Stimulated activated CD4-positive, alpha-beta T cell treated with anti-CD3 and anti-CD28 coated beads, Interleukin-4, amount 100 ng/mL, for 24 hours (primary cell): ENCODE results near the gene DPP7.

Source experiments
- DNase-seq: peaks from one replicate; pipeline ENCODE4 v3.0.0-alpha.2; 2020

The DPP7 gene

DNA sequence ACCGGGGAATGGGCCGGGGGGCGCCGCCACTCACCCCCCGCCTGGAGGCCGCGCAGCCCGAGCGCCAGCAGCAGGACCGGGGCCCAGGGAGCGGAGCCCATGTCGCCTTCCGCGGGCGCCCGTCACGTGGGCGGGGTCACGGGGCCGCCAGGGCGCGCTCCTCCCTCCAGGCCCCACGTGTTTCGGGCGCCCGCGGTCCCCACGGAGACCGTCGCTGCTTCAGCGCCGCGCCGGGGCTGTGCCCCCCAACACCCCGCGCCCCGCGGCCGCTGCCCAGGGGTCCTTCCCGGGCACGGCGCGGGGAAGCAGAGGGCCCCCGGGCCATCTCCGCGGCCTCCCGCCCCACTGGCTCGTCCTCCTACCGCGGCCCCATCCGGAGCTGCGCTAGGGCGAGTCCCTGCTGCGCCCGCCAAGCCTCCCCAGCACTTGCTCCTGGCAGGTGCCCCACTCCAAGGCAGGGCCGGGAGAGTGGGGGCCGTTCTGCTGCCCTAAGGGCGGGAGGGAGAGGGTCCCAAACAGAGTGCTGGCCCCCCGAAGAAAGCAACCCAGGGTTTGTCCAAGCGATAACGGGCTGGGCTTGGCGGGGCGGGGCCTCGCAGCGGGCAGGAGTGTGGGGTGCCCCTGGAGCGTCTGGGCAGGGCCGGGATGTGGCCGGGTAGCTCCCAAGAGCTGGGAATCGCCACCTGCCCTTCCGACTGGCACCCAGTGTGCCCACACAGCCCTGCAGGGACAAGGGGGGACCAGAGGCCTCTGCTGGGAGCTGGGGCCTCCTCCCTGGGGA is at the start of gene DPP7:
TSS of gene DPP7 (minus strand) at position 121 of the 781 bp plus-strand sequence. CDS start at position 101, 20 bp downstream.
- DNase-seq = peak; percentile 78

DNA sequence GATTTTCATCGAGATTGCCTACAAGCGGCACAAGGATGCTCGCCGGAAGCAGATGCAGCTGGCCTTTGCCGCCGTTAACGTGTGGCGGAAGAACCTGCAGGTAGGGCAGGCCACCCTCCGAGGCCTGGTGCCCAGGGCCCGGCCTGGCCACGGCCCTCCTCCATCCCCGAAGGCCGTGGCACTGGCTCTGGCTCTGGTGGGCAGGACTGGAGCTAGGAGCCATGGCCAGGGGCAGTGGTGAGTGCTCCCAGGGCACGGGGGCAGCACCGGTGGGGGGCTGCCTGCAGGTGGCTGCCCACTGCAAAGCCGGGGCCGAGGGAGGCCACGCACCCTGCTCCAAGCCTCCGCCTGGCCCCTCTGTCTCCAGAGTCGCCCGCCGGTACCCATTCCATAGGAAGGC is 49.3 kb upstream of the DPP7 start:
- no peak for DNase-seq

DNA sequence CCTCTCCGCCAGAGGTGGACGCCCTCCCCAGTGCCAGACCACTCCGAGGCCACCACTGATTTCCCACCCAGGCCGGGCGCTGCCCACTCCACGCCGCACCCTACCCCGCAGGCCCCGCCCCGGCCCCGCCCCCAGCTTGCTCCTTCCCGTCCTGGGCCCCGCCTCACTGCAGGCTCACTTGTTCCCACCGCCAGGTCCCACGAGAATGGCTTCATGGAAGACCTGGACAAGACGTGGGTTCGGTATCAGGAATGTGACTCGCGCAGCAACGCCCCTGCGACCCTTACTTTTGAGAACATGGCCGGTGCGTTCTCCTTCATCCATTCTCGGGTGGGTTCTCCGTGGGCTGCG is 48.8 kb upstream of the DPP7 start:
- no peak for DNase-seq

DNA sequence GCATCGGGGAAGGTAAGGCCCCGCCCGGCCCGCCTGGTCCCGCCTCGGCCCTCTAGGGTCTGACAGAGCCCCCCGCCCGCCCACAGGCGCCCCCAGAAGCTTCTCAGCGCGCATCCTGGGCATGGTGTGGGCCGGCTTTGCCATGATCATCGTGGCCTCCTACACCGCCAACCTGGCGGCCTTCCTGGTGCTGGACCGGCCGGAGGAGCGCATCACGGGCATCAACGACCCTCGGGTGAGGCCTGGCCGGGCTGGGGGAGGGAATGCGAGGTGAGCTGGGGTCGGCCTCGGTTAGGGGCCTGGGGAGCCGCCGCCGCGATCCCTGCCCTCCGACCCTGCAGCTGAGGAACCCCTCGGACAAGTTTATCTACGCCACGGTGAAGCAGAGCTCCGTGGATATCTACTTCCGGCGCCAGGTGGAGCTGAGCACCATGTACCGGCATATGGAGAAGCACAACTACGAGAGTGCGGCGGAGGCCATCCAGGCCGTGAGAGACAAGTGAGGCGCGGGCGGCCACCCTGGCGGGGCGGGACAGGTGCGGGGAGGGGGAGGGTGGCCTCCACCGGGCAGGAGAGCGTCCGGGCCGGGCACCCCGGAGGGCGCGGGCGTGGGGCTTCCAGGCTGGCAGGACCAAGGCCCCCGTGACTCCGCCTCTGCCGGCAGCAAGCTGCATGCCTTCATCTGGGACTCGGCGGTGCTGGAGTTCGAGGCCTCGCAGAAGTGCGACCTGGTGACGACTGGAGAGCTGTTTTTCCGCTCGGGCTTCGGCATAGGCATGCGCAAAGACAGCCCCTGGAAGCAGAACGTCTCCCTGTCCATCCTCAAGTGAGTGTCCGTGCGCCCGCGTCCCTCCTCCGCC is 48.2 kb upstream of the DPP7 start:
- DNase-seq = no peak

DNA sequence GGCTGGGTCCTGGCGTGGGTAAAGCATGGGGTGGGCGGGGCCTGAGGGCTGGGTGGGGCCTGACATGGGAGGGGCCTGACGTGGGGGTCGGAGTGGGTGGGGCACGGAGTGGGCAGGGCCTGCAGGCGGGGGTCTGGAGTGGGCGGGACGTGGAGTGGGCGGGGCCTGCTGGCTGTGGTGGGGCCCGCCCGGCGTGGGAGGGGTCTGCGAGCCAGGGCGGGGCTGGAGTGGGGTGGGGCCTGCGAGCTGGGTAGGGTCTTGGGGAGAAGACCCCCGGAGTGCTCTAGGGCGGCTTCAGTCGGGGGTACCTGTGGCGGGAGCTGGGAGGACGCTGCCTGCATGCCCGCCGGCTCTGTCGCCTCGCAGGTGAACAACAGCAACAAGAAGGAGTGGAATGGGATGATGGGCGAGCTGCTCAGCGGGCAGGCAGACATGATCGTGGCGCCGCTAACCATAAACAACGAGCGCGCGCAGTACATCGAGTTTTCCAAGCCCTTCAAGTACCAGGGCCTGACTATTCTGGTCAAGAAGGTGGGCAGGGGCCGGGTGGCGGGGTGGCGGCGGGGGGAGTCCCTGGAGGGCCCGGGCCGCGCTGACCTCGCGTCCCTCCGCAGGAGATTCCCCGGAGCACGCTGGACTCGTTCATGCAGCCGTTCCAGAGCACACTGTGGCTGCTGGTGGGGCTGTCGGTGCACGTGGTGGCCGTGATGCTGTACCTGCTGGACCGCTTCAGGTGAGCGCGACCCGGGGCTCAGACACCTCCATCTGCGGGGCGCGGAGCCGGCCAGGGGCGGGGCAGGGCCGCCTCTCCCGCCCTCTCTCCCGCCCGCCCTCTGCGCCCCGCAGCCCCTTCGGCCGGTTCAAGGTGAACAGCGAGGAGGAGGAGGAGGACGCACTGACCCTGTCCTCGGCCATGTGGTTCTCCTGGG is 47.3 kb upstream of the DPP7 start:
- DNase-seq = no peak

DNA sequence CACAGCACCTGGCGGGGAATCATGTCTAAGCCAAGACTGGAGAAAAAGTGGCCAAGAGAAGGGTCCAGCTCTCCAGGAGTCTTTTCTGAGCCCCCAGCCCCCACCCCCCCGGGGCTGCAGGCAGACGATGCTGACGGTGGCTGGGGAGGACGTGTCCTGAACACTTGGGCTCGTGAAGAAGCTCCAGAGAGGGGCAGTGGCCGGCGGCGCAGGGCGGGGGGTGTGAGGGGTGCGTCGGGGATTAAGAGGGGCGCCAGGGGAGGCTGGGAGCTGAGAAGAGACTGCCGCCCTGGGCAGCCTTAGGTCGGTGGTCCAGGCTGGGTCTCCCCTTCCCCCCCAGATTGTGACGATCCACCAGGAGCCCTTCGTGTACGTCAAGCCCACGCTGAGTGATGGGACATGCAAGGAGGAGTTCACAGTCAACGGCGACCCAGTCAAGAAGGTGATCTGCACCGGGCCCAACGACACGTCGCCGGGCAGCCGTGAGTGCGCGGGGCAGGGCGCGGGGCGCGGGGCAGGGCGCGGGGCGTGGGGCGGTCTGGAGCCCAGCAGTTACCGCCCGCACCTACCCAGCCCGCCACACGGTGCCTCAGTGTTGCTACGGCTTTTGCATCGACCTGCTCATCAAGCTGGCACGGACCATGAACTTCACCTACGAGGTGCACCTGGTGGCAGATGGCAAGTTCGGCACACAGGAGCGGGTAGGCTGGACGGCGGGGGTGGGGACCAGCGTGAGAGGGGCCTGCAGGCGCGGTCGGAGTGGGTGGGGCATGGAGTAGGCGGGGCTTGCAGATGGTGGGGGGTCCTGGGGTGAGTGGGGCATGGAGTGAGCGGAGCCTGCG is 46.4 kb upstream of the DPP7 start:
- DNase-seq = no peak

DNA sequence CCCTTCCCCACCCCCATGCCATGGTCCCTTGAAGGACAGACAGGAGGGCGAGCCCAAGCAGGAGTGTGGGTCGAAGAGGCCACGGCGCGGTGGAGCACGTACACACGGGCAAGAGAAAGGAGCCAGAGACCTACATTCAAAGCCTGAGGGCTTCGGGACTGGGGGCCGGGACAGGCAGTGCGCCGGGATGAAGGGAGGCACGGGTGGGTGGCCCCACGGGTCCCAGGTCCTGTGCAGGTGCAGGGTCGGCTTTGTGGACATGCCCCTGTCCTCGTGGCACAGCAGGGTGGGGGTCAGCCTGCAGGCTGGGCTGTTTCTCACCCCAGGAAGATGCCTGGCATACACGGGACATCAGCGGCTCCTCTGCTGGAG is 45.5 kb upstream of the DPP7 start:
- DNase-seq = no peak

DNA sequence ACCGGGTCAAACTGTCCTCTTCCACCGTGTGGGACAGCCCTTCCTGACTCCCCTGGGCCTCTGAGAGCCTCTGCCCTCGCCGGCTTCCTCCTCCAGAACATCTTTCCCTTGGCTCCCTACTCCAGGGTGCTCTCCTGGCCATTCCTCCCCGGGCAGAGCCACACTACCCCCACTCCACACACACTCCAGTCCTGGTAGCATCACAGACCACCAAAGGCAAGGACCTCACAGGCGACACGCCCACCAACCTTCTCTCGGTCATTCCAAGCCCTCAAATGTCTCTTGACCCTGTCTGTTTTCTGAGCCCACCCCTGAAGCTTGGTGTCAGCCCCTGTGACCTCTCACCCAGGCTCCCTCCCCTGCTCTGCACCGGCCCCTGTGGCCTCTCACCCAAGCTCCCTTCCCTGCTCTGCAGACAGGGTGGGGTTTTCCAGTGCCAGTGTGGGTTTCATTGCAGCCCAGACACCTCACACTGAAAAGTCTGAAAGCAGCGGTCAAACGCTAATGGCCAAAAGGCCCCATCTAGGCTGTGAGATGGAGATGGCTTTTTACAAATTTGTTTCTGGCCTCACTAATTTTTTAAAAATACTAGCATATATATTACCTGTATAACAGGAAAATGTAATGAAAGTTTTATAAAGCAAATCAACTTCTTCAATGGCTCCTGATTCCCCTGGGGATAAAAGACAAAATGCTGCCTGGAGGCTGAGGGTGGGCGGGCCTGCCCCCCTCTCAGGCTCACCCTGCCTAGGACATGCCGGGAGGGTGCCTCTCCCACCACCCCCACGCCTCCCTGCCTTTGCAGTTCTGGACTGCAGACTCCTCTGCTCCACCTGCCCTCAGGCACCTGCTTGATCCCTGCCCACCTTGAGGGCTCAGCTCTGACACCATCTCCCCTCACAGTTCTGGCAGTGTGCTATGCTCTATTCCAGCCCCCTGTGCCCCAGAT is 44.8 kb upstream of the DPP7 start:
- no peak for DNase-seq

DNA sequence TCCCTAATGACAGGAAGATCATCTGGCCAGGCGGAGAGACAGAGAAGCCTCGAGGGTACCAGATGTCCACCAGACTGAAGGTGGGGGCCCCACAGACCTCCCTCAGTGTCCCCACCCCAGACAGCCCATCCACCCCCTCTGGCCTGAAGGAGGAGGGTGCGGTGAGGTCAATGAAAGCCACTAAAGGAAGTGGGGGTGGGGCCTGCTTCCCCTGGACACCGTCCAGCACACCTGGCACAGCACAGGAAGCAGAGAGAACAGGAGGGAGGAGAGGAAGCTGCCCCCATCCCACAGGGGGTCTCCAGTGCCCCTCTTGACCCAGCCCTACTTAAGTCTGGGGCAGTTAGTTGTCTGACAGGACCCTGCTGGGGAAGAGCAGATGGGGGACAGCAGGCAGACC is 44.1 kb upstream of the DPP7 start:
- no peak for DNase-seq

DNA sequence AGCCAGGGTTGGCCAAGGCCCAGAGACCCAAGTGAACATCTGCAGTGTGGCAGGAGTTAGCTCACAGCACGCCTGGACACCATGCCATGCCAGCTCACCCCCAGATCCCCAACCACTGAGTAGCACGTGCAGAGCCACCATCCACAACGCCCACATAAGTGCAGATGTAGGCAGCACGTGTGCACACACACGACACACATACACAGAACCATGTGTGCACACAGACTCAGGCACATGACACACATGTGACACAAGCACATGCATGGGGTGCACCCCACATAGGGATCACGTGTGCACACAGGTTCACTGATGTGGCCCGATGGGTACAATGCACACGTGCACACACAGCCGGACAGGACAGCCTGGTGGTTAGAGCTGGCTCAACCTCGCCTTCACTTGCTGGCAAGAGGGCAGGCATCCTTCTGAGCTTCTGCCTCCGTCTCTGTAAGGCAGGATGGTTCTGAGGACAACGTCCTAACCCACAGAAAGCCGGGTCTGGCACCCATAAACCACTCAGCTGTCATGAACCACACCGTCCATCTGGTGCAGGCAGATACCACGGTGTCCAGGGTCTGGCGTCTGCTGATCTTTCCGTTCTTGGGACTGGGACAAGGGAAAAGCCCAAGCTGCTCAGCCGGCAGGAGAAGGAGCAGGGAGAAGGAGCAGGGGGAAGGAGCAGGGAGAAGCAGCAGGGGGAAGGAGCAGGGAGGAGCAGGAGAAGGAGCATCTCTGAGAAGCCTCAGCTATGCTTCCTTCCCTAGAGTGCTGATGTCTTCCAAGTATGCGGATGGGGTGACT is 43.3 kb upstream of the DPP7 start:
- DNase-seq = no peak

DNA sequence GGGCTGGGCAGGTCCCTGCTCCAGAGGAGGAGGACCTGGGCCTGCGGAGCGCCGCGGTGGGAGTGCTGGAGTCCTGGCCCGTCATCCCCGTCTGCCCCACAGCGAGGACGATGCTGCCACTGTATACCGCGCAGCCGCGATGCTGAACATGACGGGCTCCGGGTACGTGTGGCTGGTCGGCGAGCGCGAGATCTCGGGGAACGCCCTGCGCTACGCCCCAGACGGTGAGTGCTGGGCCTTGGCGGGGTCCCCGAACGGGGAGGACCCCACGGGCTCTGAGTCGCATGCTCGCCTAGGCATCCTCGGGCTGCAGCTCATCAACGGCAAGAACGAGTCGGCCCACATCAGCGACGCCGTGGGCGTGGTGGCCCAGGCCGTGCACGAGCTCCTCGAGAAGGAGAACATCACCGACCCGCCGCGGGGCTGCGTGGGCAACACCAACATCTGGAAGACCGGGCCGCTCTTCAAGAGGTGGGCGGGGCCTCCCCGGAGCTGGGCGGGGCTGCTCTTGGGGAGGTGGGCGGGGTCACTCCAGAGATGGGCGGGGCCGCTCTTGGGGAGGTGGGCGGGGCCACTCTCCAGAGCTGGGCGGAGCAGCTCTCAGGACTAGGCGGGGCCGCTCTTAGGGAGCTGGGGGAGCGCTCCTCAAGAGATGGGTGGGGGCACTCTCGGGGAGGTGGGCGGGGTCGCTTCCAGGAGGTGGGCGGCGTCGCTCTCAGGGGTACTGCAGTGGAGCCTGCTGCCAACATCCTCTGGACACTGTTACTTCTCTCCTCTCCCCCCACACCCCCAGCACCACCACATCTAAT is 42.2 kb upstream of the DPP7 start:
- peak; percentile 63 for DNase-seq

DNA sequence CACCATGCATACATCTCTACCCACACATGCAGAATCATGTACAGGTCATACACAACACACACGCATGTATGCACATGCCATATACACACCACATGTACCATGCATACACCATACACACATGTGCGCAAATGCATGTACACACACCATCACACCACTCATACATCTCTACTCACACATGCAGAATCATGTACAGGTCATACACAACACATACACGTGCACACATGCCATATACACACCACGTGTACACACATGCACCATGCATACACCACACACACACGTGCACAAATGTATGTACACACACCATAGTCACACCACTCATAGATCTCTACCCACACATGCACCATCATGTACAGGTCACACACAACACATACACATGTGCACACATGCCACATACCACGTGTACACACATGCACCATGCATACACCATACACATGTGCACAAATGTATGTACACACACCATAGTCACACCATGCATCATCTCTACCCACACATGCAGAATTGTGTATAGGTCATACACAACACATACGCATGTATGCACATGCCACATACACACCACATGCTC is 38.4 kb upstream of the DPP7 start:
- no peak for DNase-seq

DNA sequence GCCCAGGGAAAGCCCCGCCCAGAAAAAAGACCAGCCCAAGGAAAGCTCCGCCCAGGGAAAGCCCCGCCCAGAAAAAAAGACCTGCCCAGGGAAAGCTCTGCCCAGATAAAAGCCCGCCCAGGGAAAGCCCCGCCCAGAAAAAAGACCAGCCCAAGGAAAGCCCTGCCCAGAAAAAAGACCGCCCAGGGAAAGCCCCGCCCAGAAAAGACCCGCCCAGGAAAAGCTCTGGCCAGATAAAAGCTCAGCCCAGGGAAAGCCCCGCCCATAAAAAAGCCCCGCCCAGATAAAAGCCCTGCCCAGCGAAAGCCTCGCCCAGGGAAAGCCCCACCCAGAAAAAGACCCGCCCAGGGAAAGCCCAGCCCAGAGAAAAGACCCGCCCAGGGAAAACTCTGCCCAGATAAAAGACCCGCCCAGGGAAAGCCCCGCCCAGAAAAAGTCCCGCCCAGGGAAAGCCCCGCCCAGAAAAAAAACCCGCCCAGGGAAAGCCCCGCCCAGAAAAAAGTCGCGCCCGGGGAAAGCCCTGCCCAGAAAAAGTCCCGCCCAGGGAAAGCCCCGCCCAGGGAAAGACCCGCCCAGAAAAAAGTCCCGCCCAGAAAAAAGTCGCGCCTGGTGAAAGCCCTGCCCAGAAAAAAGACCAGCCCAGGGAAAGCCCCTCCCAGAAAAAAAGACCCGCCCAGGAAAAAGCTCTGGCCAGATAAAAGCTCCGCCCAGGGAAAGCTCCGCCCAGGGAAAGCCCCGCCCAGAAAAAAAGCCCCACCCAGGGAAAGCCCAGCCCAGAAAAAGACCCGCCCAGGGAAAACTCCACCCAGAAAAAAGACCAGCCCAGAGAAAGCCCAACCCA is 36.3 kb upstream of the DPP7 start:
- peak; percentile 51 for DNase-seq

DNA sequence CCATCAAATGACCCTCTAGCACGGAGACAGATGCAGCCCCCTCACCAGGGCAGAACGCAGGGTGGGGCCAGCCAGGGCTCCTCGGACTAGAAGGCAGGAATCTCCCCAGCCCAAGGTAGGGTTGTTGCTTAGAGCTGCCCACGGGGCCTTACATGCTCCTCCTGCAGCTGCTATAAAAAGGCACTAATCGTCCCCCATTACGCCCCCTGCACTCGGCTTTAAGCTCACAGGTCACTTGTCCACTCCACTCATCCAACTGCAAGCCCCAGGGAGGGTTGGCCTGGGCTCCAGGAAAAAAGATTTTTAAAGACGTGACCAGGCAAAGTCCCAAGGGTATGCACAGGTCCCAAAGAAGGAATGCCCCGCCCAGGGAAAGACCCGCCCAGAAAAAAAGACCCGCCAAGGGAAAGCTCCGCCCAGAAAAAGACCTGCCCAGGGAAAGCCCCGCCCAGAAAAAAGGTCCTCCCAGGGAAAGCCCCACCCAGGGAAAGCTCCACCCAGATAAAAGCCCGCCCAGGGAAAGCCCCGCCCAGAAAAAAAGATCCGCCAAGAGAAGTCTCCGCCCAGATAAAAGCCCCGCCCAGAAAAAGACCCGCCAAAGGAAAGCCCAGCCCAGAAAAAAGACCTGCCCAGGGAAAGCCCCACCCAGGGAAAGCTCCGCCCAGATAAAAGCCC is 35.5 kb upstream of the DPP7 start:
- no peak for DNase-seq

DNA sequence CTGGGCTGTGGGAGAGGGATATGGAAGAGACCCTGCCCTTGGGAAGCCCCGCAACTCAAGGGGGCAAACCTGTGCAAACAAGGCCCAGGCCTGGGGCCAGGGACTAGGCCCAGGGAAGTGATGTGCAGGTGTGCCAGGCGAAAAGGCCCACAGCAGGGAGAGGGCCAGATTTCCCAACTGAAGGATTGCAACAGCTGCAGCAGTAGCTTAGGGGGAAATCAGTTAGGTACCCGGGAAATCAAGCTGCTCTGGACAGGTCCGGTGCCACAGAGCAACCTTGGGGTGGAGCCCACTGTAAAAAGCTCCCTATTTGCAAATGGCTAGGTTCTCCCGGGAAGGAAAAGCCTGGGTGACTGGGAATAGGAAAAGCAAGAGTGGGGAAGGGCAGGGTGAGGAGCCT is 34.8 kb upstream of the DPP7 start:
- no peak for DNase-seq

DNA sequence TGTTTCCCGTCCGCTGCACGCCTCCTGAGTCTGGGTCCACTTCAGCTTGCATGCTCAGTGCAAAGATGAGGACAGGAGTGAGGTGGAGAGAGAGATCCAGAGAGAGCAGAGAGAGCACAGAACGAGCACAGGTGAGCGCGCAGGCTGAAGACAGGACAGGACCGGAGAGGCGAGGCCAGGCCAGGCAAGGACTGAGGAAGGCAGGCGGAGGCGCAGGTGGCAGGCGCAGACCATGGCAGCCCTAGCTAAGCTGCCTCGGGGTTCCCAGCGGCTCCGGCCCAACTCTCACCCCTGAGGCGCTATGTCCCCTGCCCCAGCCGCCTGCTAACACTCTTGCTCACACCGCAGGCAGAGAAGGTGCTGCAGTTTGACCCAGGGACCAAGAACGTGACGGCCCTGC is 34.1 kb upstream of the DPP7 start:
- DNase-seq = no peak

DNA sequence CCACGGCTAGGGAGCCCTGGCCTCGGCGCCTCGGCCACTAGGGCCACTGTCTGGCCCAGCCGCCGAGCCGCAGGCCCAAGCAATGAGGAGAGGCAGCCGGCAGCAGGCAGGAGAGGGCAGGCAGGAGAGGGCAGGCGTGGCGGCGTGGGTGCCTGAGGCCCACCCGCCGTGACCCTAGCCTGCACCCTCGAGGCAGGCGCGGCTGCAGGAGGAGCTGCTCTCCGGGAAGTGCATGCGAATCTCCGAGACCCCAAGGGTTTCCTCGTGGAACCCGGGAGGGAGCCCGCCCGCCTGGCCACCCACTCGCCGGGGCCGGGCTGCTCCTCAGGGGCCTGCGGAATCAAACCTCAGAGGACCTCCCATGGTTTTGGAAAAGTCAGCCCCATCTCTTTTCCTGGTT is 33.7 kb upstream of the DPP7 start:
- DNase-seq = no peak

DNA sequence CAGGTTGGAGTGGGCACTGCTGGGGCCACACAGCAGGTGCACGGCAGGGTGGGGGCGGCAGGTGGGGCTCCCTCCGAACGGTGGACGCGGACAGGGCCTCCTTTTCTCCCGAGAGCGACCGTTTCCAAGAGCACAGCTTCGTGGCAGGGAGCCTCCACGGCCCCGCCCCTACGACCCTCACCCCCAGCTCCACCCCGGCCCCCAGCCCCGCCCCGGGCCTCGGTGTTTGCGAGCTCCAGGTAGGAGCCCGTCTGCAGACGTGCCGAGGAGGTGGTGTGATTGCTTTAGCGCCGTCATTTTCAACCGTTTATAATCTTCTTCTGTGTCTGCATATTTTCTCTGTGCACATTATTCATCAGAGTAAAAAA is 33.2 kb upstream of the DPP7 start:
- DNase-seq = no peak
